GM19193 (cell line): ENCODE results near the gene LIN54.

Experiments used
- POLR2A ChIP-seq: IDR thresholded peaks from 4 replicates; pipeline ENCODE4 v1.6.1; 2011; ENCODE audit not compliant: insufficient read depth, insufficient read length; ENCODE audit errors: extremely low read depth

The LIN54 gene

GRCh38 chr4:83010522-83011318 lies at the start of gene LIN54:
LIN54 (minus strand) TSS chr4:83010823; CDS start chr4:82984844, 25,979 bp downstream.
- TF ChIP-seq POLR2A = peak; percentile 63

DNA sequence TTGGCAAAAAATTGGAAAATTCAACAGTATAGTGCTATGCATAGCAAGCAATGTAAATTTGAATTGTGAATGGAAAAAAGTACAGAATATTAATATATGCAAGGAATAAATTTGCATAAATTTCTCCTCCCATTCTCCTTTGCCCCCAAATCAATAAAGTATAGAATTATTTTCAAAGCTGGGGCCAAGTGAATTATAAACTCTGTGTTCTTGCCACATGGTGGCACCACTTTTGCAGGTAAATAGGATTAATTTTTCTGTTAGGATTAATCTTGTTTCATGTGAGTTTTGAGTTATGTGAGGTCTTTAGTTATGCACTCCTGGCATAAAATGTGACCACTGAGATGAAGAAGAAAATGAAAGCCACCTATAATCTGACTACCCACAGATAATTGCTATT lies 44.3 kb upstream of the LIN54 start:
- TF ChIP-seq POLR2A = no peak

DNA sequence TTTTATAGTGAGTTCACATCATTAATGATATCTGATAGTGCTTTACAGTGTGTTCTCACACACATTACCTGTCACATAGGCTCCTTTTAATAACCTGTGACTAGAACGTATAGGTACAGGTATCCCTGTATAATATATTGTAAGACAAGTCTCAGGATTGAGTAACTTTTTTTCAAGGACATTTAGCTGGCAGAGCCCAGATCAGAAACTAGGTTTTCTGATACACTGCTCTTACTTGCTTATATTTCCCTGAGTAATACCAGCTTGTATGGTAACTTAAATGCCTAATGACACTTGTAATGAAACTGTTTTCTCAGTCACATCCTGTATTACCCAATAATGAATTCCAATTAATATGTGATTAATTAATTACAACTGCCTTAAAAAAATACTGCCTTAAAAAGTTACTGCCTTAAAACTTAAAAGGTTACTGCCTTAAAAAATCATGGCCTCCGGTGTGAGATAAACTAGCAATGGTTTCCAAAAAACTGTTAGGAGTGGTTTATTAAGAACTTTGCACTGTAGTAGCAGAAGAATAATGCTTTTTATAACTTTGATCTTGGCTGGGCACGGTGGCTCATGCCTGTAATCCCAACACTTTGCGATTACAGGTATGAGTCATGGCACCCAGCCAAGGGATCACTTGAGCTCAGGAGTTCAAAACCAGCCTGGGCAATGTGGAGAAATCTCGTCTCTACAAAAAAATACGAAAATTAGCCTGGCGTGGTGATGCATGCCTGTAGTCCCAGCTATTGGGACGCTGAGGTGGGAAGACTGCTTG lies 36.3 kb upstream of the LIN54 start:
- TF ChIP-seq POLR2A = no peak

DNA sequence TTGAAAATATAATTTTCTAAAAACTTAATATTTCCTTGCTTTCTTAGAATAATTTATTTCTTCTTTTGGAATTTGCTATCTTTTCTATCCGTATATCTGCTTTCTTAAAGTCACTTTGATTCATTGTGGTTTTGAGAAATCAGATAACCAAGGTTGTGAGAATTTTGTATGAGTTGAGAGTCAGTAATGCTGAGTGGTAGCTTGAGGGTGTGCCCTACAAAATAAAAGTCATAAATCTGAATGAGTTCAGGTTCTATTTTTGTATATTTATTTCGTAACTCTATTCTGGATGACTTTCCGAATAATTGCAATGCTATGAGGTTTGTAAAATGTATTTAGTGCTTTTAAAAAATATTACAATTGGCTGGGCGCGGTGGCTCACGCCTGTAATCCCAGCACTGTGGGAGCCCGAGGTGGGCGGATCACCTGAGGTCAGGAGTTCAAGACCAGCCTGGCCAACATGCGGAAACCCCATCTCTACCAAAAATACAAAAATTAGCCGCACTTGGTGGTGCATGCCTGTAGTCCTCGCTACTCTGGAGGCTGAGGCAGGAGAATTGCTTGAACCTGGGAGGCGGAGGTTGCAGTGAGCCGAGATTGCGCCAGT lies 33.3 kb upstream of the LIN54 start:
- no peak for TF ChIP-seq POLR2A

DNA sequence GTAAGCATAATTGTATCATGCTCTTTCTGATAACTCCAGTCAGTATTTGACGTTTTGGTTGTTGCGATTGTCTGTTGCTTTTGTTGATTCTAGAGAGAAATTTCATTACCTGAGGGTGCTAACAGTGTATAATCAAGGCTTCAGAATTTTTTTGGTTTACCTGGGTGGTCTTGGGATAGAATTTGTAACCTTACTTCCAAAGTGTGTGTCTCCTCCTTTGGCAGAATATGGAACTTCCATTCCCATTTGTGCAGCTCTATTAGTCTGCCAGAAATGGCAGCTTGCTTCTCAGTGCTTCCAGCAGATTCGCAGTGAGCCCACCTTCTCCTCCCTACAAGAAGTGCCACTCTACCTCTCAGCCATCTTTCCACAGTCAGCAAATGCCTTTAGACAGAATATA lies 29.6 kb upstream of the LIN54 start:
- no peak for TF ChIP-seq POLR2A

- TF ChIP-seq POLR2A = no peak
Observed at GRCh38 chr4:83036991-83037665, 26.5 kb upstream of the LIN54 start.

- TF ChIP-seq POLR2A = peak; percentile 76
Observed at GRCh38 chr4:83034630-83035494, 24.2 kb upstream of the LIN54 start, which contains the start of gene COPS4. COPS4 (plus strand) TSS chr4:83035183; CDS start chr4:83035225, 42 bp downstream.

DNA sequence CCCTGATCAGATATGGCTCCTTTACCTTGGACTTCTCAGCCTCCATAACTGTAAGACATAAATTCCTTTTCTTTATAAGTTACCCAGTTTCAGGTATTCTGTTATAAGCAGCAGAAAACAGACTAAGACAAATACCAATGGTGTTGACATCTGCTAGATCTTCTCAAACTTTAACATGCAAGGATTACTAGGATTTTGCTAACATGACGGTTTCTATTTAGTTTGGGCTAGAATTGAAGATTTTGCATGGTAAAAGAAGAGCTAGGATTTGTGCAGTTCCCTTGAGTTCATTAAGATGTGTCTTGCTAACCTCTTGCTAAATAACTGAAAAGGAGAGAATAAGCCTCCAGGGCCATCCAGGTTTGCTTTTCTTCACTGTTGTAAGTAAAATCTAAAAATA lies 19.1 kb upstream of the LIN54 start:
- no peak for TF ChIP-seq POLR2A

- no peak for TF ChIP-seq POLR2A
Observed at GRCh38 chr4:83028976-83029375, 18.4 kb upstream of the LIN54 start.

- TF ChIP-seq POLR2A = no peak
Observed at GRCh38 chr4:83025563-83025962, 14.9 kb upstream of the LIN54 start.

DNA sequence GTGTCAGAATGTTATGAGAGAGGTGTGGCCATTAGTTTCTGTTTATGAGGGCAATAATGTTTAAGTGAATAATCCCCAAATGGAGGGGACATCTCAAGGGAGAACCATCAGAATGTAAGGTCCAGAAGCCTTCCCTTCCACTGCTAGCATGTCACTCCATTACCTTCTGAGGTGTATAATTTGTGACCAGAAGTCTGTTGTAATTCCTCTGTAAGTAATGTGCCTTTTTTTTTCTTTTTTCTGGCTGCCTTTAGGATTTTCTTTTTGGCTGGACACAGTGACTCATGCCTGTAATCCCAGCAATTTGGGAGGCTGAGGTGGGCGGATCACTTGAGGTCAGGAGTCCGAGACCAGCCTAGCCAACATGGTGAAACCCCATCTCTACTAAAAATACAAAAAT lies 13.6 kb upstream of the LIN54 start:
- TF ChIP-seq POLR2A = no peak

DNA sequence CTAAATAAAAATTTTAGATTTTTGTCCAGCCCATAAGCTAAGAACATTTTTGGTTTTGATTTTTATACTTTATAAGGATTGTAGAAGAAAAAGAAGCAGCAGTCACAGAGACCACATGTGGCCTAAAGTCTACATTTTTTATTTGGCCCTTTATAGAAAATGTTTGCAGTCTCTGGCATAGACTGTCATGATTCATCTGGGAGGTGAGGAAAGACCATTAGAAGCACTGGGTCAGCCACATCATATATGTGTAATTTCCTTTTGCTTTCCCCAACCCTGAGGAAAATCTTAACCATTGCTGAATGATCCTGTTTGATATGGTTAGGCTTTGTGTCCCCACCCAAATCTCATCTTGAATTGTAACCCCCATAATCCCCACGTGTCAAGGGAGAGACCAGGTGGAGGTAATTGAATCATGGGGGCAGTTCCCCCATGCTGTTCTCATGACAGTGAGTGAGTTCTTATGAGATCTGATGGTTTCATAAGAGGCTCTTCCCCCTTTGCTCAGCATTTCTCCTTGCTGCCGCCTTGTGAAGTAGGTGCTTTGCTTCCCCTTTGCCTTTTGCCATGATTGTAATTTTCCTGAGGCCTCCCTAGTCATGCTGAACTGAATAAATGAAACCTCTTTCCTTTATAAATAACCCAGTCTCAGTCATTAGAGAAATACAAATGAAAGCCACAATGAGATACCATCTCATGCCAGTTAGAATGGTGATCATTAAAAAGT lies 12.3 kb upstream of the LIN54 start:
- TF ChIP-seq POLR2A = no peak

GRCh38 chr4:83019794-83020494 lies 9.3 kb upstream of the LIN54 start:
- TF ChIP-seq POLR2A = no peak

- no peak for TF ChIP-seq POLR2A
Observed at GRCh38 chr4:83013902-83014301, 3.3 kb upstream of the LIN54 start.
